HEK293 (cell line): ENCODE measurements around the gene ACKR1.

Source experiments
- CTCF ChIA-PET: fragments of 350-600 bp; formaldehyde crosslinking; extraction: SDS; loops from one replicate; lab custom pipeline; 2021; ENCODE audit warnings: antibody characterized with exemption; lab: Yijun Ruan, JAX
- POLR2A ChIA-PET: fragments of 300-600 bp; formaldehyde crosslinking; extraction: SDS; loops from one replicate; lab custom pipeline; 2020; ENCODE audit warnings: antibody characterized with exemption, inconsistent platforms; lab: Yijun Ruan, JAX
- H3K27ac ChIP-seq: fragments of 200-500 bp; sonication (Bioruptor generic); 2 replicates; pipeline ENCODE4 v1.5.1; 2014; ENCODE audit warnings: low read depth, low read length, control low read depth, inconsistent platforms; ENCODE audit errors: extremely low read depth
- H3K36me3 ChIP-seq, 2 experiments: fragments of 200-500 bp in 1 of 2; sonication (Bioruptor generic) in 1 of 2; 1 replicate in 1 of 2; 2 replicates in 1 of 2; pipeline ENCODE4 v1.5.1; 2014 to 2017; ENCODE audit warnings: inconsistent platforms in 2 of 2, low read length in 2 of 2; ENCODE audit not compliant: control insufficient read depth in 2 of 2, insufficient read depth in 1 of 2
- H3K4me1 ChIP-seq: fragments of 200-500 bp; sonication (Bioruptor generic); 2 replicates; pipeline ENCODE4 v1.5.1; 2014; ENCODE audit warnings: mild to moderate bottlenecking, low read length, inconsistent platforms; ENCODE audit not compliant: control insufficient read depth, insufficient read depth
- H3K4me3 ChIP-seq: 2 replicates; pipeline ENCODE4 v1.5.1; 2011; ENCODE audit warnings: low read depth, mild to moderate bottlenecking, control low read depth, low read length, moderate library complexity
- H3K9me3 ChIP-seq: fragments of 200-500 bp; sonication (Bioruptor generic); 2 replicates; pipeline ENCODE4 v1.5.1; 2014; ENCODE audit warnings: low read depth, low read length, inconsistent platforms; ENCODE audit not compliant: control insufficient read depth, insufficient read depth
- KLF8 ChIP-seq: fragments of 450-650 bp; formaldehyde crosslinking; IDR thresholded peaks from 2 replicates; pipeline ENCODE4 v1.5.1; 2016; ENCODE audit warnings: missing biosample characterization, missing genetic modification characterization
- OSR2 ChIP-seq: fragments of 450-650 bp; formaldehyde crosslinking; IDR thresholded peaks from 2 replicates; pipeline ENCODE4 v1.5.1; 2016; ENCODE audit warnings: missing biosample characterization, missing genetic modification characterization
- TRIM28 ChIP-seq: IDR thresholded peaks from 2 replicates; pipeline ENCODE4 v1.6.1; 2011; ENCODE audit warnings: low read length, control low read depth, borderline replicate concordance
- ZBTB48 ChIP-seq: fragments of 450-650 bp; formaldehyde crosslinking; IDR thresholded peaks from 2 replicates; pipeline ENCODE4 v1.5.1; 2016; ENCODE audit warnings: missing biosample characterization, missing genetic modification characterization
- ZBTB8A ChIP-seq: fragments of 450-650 bp; formaldehyde crosslinking; IDR thresholded peaks from 2 replicates; pipeline ENCODE4 v1.5.1; 2016; ENCODE audit warnings: missing biosample characterization, missing genetic modification characterization
- ZEB2 ChIP-seq: fragments of 450-650 bp; formaldehyde crosslinking; IDR thresholded peaks from 2 replicates; pipeline ENCODE4 v1.5.1; 2016; ENCODE audit warnings: missing biosample characterization, missing genetic modification characterization
- ZFP3 ChIP-seq: fragments of 450-650 bp; formaldehyde crosslinking; IDR thresholded peaks from 2 replicates; pipeline ENCODE4 v1.5.1; 2016; ENCODE audit warnings: low read depth, missing biosample characterization, missing genetic modification characterization
- ZFP41 ChIP-seq: fragments of 450-650 bp; formaldehyde crosslinking; IDR thresholded peaks from 2 replicates; pipeline ENCODE4 v1.5.1; 2016; ENCODE audit warnings: missing biosample characterization, missing genetic modification characterization, borderline replicate concordance
- ZNF169 ChIP-seq: fragments of 450-650 bp; formaldehyde crosslinking; IDR thresholded peaks from 2 replicates; pipeline ENCODE4 v1.5.1; 2016; ENCODE audit warnings: missing biosample characterization, missing genetic modification characterization
- ZNF214 ChIP-seq: fragments of 450-650 bp; formaldehyde crosslinking; IDR thresholded peaks from 2 replicates; pipeline ENCODE4 v1.5.1; 2017; ENCODE audit warnings: missing biosample characterization, mild to moderate bottlenecking, missing genetic modification characterization, borderline replicate concordance
- ZNF221 ChIP-seq: fragments of 450-650 bp; formaldehyde crosslinking; IDR thresholded peaks from 2 replicates; pipeline ENCODE4 v1.5.1; 2017; ENCODE audit warnings: missing biosample characterization, missing genetic modification characterization, borderline replicate concordance
- ZNF324 ChIP-seq: fragments of 450-650 bp; formaldehyde crosslinking; IDR thresholded peaks from 2 replicates; pipeline ENCODE4 v1.5.1; 2016; ENCODE audit warnings: missing biosample characterization, missing genetic modification characterization
- ZNF510 ChIP-seq: fragments of 450-650 bp; formaldehyde crosslinking; IDR thresholded peaks from 2 replicates; pipeline ENCODE4 v1.5.1; 2018; ENCODE audit warnings: mild to moderate bottlenecking, missing genetic modification characterization, missing biosample characterization; ENCODE audit not compliant: insufficient replicate concordance
- ZNF558 ChIP-seq: fragments of 450-650 bp; formaldehyde crosslinking; IDR thresholded peaks from 2 replicates; pipeline ENCODE4 v1.5.1; 2016; ENCODE audit warnings: missing biosample characterization, missing genetic modification characterization
- ZNF571 ChIP-seq: fragments of 450-650 bp; formaldehyde crosslinking; IDR thresholded peaks from 2 replicates; pipeline ENCODE4 v1.5.0; 2017; ENCODE audit warnings: missing biosample characterization, missing genetic modification characterization
- ZNF600 ChIP-seq: fragments of 450-650 bp; formaldehyde crosslinking; IDR thresholded peaks from 2 replicates; pipeline ENCODE4 v1.5.1; 2016; ENCODE audit warnings: missing biosample characterization, missing genetic modification characterization
- ZNF626 ChIP-seq: fragments of 450-650 bp; sonication (Bioruptor Pico); formaldehyde crosslinking; IDR thresholded peaks from 2 replicates; pipeline ENCODE4 v1.5.1; 2018; ENCODE audit warnings: missing biosample characterization, missing genetic modification characterization, inconsistent platforms
- ZNF664 ChIP-seq: fragments of 450-650 bp; formaldehyde crosslinking; IDR thresholded peaks from 2 replicates; pipeline ENCODE4 v1.5.1; 2016; ENCODE audit warnings: missing biosample characterization, missing genetic modification characterization
- ZNF707 ChIP-seq: fragments of 450-650 bp; formaldehyde crosslinking; IDR thresholded peaks from 2 replicates; pipeline ENCODE4 v1.5.1; 2016; ENCODE audit warnings: missing biosample characterization, missing genetic modification characterization
- ZNF777 ChIP-seq: fragments of 450-650 bp; formaldehyde crosslinking; IDR thresholded peaks from 2 replicates; pipeline ENCODE4 v1.5.1; 2017; ENCODE audit warnings: missing biosample characterization, missing genetic modification characterization, borderline replicate concordance
- ZNF830 ChIP-seq: fragments of 450-650 bp; IDR thresholded peaks from 2 replicates; pipeline ENCODE4 v1.5.0; 2018; ENCODE audit warnings: missing biosample characterization, missing genetic modification characterization, low read depth, mild to moderate bottlenecking, moderate library complexity
- ZNF843 ChIP-seq: fragments of 450-650 bp; formaldehyde crosslinking; IDR thresholded peaks from 2 replicates; pipeline ENCODE4 v1.5.1; 2016; ENCODE audit warnings: missing biosample characterization, missing genetic modification characterization
- ZSCAN16 ChIP-seq: fragments of 450-650 bp; formaldehyde crosslinking; IDR thresholded peaks from 2 replicates; pipeline ENCODE4 v1.5.1; 2016; ENCODE audit warnings: missing biosample characterization, missing genetic modification characterization
- TF ChIP-seq, protein P1 (sequence below): fragments of 450-650 bp; formaldehyde crosslinking; IDR thresholded peaks from 2 replicates; pipeline ENCODE4 v1.5.1; 2017; ENCODE audit warnings: missing biosample characterization, missing genetic modification characterization
- TF ChIP-seq, protein P2 (sequence below): IDR thresholded peaks from 2 replicates; pipeline ENCODE4 v1.6.1; 2011; ENCODE audit warnings: mild to moderate bottlenecking, low read depth, low read length, borderline replicate concordance
- TF ChIP-seq, protein P3 (sequence below): fragments of 450-650 bp; formaldehyde crosslinking; IDR thresholded peaks from 2 replicates; pipeline ENCODE4 v1.5.1; 2016; ENCODE audit warnings: missing biosample characterization, missing genetic modification characterization
- TF ChIP-seq, protein P4 (sequence below): fragments of 450-650 bp; formaldehyde crosslinking; IDR thresholded peaks from 2 replicates; pipeline ENCODE4 v1.5.1; 2017; ENCODE audit warnings: missing biosample characterization, mild to moderate bottlenecking, missing genetic modification characterization, moderate library complexity
- TF ChIP-seq, protein P5 (sequence below): fragments of 450-650 bp; formaldehyde crosslinking; IDR thresholded peaks from 2 replicates; pipeline ENCODE4 v1.5.1; 2016; ENCODE audit warnings: missing biosample characterization, missing genetic modification characterization

ACKR1 gene

DNA sequence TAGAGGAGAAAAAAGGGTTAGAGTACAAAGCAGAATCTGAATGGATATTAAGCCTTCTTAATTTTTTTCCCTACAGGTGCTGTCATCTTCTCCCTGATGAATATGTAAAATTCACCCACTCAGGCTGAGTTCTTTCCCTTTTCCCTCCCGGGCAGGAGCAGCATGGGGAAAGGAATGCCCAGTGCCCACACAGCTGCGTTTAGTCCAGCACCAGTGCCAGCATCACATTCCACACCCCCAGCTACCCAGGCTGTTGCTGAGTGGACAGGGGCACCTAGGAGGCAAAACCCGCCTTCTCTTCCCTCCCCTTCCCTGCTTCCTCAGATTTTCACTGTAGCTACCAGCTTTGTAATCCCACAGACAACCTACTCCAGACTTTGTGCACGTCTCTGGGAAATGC lies 36.6 kb upstream of the ACKR1 start:
- Histone ChIP-seq H3K27ac (no peak overlapping the region), H3K36me3 (no peaks in the 10 kb centered on the region), H3K4me3 (no peak overlapping the region), H3K4me1 (no peaks in the 10 kb centered on the region), H3K9me3 (no peaks in the 10 kb centered on the region)
- TF ChIP-seq ZNF510 (tag by site-specific recombination) (no peak), ZNF600 (no peak), ZNF777 (no peak), ZBTB8A (tag by site-specific recombination) (no peak), ZNF707 (tag by site-specific recombination) (no peak), ZNF169 (tag by site-specific recombination) (no peak), ZNF626 (tag by site-specific recombination) (no peak), ZNF558 (tag by site-specific recombination) (no peak), ZFP41 (tag by site-specific recombination) (no peak), TRIM28 (no peak), ZFP3 (tag by site-specific recombination) (no peak), ZNF221 (tag by site-specific recombination) (no peak), ZBTB48 (no peak), KLF8 (tag by site-specific recombination) (no peak)
- TF ChIP-seq, protein P1, sequence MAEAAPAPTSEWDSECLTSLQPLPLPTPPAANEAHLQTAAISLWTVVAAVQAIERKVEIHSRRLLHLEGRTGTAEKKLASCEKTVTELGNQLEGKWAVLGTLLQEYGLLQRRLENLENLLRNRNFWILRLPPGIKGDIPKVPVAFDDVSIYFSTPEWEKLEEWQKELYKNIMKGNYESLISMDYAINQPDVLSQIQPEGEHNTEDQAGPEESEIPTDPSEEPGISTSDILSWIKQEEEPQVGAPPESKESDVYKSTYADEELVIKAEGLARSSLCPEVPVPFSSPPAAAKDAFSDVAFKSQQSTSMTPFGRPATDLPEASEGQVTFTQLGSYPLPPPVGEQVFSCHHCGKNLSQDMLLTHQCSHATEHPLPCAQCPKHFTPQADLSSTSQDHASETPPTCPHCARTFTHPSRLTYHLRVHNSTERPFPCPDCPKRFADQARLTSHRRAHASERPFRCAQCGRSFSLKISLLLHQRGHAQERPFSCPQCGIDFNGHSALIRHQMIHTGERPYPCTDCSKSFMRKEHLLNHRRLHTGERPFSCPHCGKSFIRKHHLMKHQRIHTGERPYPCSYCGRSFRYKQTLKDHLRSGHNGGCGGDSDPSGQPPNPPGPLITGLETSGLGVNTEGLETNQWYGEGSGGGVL (tag by site-specific recombination) = no peak
- ChIA-PET POLR2A (no interaction called here), CTCF (interaction anchor here (1.2 to 2.4 kb wide), 4 partner anchors 29 to 43 kb away, joined by 4 to 8 read pairs (median 6); no protein-coding TSS in a partner anchor)

DNA sequence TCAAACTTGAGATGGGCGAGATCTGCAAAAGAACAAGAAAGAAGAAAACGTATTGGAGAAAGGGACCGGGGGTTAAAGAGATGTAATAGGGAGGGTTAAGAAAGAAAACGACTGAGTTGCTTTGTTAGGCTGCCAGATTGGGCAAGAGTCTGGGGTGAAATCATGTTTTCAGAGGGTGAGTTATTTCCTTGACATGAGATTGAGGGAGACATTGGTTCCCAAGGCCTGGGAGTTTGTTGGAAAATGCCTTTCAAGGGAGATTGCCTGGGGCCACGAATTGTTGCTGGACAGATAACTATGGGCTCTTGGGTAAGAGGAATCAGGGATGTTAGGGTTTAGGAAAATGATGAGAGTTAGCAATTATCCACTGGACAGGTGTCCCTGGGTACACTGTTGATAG lies 34.0 kb upstream of the ACKR1 start:
- Histone ChIP-seq H3K4me1 (no peaks in the 10 kb centered on the region), H3K27ac (no peak overlapping the region)
- POLR2A ChIA-PET = interaction anchor here (0.7 kb wide), 1 partner anchor 1222 kb away, joined by 3 read pairs; no protein-coding TSS in a partner anchor
- CTCF ChIA-PET = no interaction called here
- TF ChIP-seq, protein P2, sequence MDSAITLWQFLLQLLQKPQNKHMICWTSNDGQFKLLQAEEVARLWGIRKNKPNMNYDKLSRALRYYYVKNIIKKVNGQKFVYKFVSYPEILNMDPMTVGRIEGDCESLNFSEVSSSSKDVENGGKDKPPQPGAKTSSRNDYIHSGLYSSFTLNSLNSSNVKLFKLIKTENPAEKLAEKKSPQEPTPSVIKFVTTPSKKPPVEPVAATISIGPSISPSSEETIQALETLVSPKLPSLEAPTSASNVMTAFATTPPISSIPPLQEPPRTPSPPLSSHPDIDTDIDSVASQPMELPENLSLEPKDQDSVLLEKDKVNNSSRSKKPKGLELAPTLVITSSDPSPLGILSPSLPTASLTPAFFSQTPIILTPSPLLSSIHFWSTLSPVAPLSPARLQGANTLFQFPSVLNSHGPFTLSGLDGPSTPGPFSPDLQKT = no peak
- TF ChIP-seq ZNF324 (tag by site-specific recombination) = no peak
- TF ChIP-seq ZNF843 = no peak
- TF ChIP-seq ZNF214 = no peak
- no peak for TF ChIP-seq ZFP3 (tag by site-specific recombination)
- TF ChIP-seq, protein P3, sequence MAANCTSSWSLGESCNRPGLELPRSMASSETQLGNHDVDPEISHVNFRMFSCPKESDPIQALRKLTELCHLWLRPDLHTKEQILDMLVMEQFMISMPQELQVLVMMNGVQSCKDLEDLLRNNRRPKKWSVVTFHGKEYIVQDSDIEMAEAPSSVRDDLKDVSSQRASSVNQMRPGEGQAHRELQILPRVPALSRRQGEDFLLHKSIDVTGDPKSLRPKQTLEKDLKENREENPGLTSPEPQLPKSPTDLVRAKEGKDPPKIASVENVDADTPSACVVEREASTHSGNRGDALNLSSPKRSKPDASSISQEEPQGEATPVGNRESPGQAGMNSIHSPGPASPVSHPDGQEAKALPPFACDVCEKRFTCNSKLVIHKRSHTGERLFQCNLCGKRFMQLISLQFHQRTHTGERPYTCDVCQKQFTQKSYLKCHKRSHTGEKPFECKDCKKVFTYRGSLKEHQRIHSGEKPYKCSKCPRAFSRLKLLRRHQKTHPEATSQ (tag by site-specific recombination) = no peak
- TF ChIP-seq, protein P4, sequence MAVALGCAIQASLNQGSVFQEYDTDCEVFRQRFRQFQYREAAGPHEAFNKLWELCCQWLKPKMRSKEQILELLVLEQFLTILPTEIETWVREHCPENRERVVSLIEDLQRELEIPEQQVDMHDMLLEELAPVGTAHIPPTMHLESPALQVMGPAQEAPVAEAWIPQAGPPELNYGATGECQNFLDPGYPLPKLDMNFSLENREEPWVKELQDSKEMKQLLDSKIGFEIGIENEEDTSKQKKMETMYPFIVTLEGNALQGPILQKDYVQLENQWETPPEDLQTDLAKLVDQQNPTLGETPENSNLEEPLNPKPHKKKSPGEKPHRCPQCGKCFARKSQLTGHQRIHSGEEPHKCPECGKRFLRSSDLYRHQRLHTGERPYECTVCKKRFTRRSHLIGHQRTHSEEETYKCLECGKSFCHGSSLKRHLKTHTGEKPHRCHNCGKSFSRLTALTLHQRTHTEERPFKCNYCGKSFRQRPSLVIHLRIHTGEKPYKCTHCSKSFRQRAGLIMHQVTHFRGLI (tag by site-specific recombination) = no peak
- TF ChIP-seq OSR2 (tag by site-specific recombination) = no peak
- no peak for TF ChIP-seq ZEB2 (tag by site-specific recombination)
- TF ChIP-seq ZNF830 (tag by site-specific recombination) = no peak
- no peak for TF ChIP-seq ZNF571 (tag by site-specific recombination)
- TF ChIP-seq, protein P5, sequence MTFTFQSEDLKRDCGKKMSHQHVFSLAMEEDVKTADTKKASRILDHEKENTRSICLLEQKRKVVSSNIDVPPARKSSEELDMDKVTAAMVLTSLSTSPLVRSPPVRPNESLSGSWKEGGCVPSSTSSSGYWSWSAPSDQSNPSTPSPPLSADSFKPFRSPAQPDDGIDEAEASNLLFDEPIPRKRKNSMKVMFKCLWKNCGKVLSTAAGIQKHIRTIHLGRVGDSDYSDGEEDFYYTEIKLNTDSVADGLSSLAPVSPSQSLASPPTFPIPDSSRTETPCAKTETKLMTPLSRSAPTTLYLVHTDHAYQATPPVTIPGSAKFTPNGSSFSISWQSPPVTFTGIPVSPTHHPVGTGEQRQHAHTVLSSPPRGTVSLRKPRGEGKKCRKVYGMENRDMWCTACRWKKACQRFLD = no peak
- no peak for TF ChIP-seq ZSCAN16
- TF ChIP-seq ZNF664 (tag by site-specific recombination) = no peak
- TF ChIP-seq, all 188 proteins: peak for 0
- no peaks in the 10 kb centered on the region for H3K36me3 ChIP-seq
- no peak overlapping the region for H3K4me3 ChIP-seq
- H3K9me3 ChIP-seq = no peaks in the 10 kb centered on the region
